ENCODE measurements around the gene NUP133. TPM values are rescaled to one million over a fixed set of nuclear protein-coding genes. Genes with fewer than 3 reads are reported as not detected.

The NUP133 gene
- total RNA-seq, 1 donor from 2014 or later, result 38.3 TPM

GRCh38 chr1:229411434-229412055 lies 96.6 kb downstream of the NUP133 start:
- no peak for TF ChIP-seq POLR2A (IDR thresholded peaks at IDR 0.05)
- TF ChIP-seq POLR2AphosphoS5 (IDR thresholded peaks at IDR 0.05; ENCODE audit: insufficient read depth in 1 of 2, low read depth in 1 of 2), result no peak
- TF ChIP-seq CTCF (IDR thresholded peaks at IDR 0.05), result no peak
- Histone ChIP-seq H3K27me3 (peaks cover 4% of the 10 kb centered on the region), H3K36me3 (no peaks in the 10 kb centered on the region), H3K27ac (no peak overlapping the region), H3K4me1 (peaks cover 43% of the 10 kb centered on the region), H3K9me3 (no peaks in the 10 kb centered on the region), H3K4me3 (no peak overlapping the region)
- intact Hi-C loops (cut with DNase I), result no loop called here
- DNase-seq (ENCODE audit: extremely low spot score in 2 of 2), result no peak

GRCh38 chr1:229410692-229411433 lies 97.3 kb downstream of the NUP133 start:
- peaks cover 4% of the 10 kb centered on the region for H3K27me3 ChIP-seq
- H3K27ac ChIP-seq, result no peak overlapping the region
- DNase-seq (ENCODE audit: extremely low spot score in 2 of 2), result no peak
- no peaks in the 10 kb centered on the region for H3K36me3 ChIP-seq
- H3K9me3 ChIP-seq, result no peaks in the 10 kb centered on the region
- peaks cover 43% of the 10 kb centered on the region for H3K4me1 ChIP-seq
- no peak for TF ChIP-seq CTCF (IDR thresholded peaks at IDR 0.05)
- TF ChIP-seq POLR2A (IDR thresholded peaks at IDR 0.05), result no peak
- no peak overlapping the region for H3K4me3 ChIP-seq
- intact Hi-C loops (cut with DNase I), result no loop called here

- Histone ChIP-seq H3K9me3 (no peaks in the 10 kb centered on the region), H3K36me3 (no peaks in the 10 kb centered on the region), H3K27me3 (peaks cover 4% of the 10 kb centered on the region), H3K27ac (no peak overlapping the region), H3K4me3 (no peak overlapping the region), H3K4me1 (peaks cover 43% of the 10 kb centered on the region)
- DNase-seq (ENCODE audit: extremely low spot score in 2 of 2), result no peak
- TF ChIP-seq CTCF (IDR thresholded peaks at IDR 0.05), result no peak
- TF ChIP-seq POLR2AphosphoS5 (IDR thresholded peaks at IDR 0.05; ENCODE audit: insufficient read depth in 1 of 2, low read depth in 1 of 2), result no peak
- no peak for TF ChIP-seq POLR2A (IDR thresholded peaks at IDR 0.05)
- intact Hi-C loops (cut with DNase I), result no loop called here
Measured at GRCh38 chr1:229410370-229410691, 97.8 kb downstream of the NUP133 start.

- Histone ChIP-seq H3K4me3 (no peak overlapping the region), H3K27me3 (peaks cover 4% of the 10 kb centered on the region), H3K27ac (no peak overlapping the region)
Measured at GRCh38 chr1:229409616-229410369, 98.3 kb downstream of the NUP133 start.

More at GRCh38 chr1:229409616-229410369, 98.3 kb downstream of the NUP133 start:
- Histone ChIP-seq H3K36me3 (no peaks in the 10 kb centered on the region), H3K4me1 (peaks cover 43% of the 10 kb centered on the region), H3K9me3 (no peaks in the 10 kb centered on the region)
- DNase-seq (ENCODE audit: extremely low spot score in 2 of 2), result no peak
- intact Hi-C loops (cut with DNase I), result no loop called here
- TF ChIP-seq CTCF (IDR thresholded peaks at IDR 0.05) (no peak), POLR2A (IDR thresholded peaks at IDR 0.05) (no peak), POLR2AphosphoS5 (IDR thresholded peaks at IDR 0.05; ENCODE audit: insufficient read depth in 1 of 2, low read depth in 1 of 2) (no peak)

All from vagina (tissue), 2 donors.